ENCODE data around the gene TPX2.

Gene TPX2

DNA sequence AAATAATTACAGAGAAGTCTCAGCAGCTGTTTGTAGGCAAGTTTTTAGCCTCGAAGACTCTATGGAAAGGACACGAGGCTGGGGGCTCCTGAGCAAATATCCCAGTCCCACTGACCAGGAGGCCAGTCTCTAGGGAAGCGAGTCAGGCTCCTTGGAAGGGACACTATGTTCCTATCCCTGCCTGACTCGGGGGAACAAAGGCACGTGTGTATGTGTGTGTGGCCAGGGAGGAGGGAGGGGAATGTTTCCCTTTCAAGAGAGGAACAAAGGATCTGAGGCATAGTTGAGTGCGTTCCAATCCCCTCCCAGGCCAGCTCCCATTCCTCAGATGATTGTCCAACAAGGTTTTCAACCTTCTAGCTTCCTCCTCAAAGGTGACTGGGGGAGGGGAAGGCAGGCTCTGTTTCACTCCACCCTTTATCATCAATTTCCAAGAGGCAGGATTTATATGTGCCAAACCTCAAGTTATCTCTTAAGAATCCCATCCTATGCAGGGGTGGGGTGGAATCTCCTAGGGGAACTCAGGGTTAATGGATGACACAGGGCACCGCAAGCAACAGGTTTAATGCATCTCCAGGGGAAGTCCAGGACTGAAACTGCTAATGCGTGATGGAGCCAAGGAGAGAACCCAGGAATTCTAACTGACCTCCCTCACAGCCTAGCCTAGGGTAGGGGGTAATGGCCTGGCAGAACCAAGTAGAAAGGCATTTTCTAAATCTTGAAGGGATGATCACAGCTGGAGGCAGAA, 26.4 kb upstream of the TPX2 start:
- H3K4ac ChIP-seq (ENCODE audit: low read depth in 1 of 2, low read length in 2 of 2), result peak overlapping the region; percentile 94 to 100
- 6% methylated on average over 7 of the region's 8 CpGs for WGBS
- peaks cover 41 to 83% of the 10 kb centered on the region in 2 experiments for H3K36me3 ChIP-seq (ENCODE audit: control insufficient read depth in 1 of 2, insufficient read depth in 2 of 2, low read depth in 1 of 2, low read length in 2 of 2)
- no peak overlapping the region for H2AFZ ChIP-seq (ENCODE audit: low read depth, low read length)
- H3K23ac ChIP-seq (ENCODE audit: low read length in 2 of 2), result peak overlapping the region in 1 of 2 experiments; percentile 96
- peak overlapping the region; percentile 64 to 85 for H2BK12ac ChIP-seq (ENCODE audit: low read length in 2 of 2)
- H2AK5ac ChIP-seq (ENCODE audit: low read length, severe bottlenecking), result peak overlapping the region; percentile 21
- H3K27ac ChIP-seq (ENCODE audit: low read length, poor library complexity, severe bottlenecking), result peak overlapping the region; percentile 98
- peak overlapping the region in 1 of 2 experiments; percentile 0 for H3K14ac ChIP-seq (ENCODE audit: low read length in 2 of 2)
- peak overlapping the region; percentile 94 for H4K8ac ChIP-seq (ENCODE audit: low read length)
- peak overlapping the region; percentile 96 for H4K91ac ChIP-seq (ENCODE audit: low read length)
- DNase-seq, result peak; percentile 76
- H3K9ac ChIP-seq (ENCODE audit: low read length), result peak overlapping the region; percentile 87
- no peaks in the 10 kb centered on the region for H3K79me1 ChIP-seq (replicated peaks; ENCODE audit: low read length, poor library complexity, severe bottlenecking)
- H3K18ac ChIP-seq (ENCODE audit: low read depth in 1 of 2, low read length in 2 of 2), result peak overlapping the region; percentile 85 to 99
- H3K4me3 ChIP-seq (ENCODE audit: insufficient read depth in 1 of 2, low read depth in 1 of 2, low read length in 2 of 2), result peak overlapping the region in 1 of 2 experiments; percentile 69
- H2BK5ac ChIP-seq (ENCODE audit: low read depth, low read length, poor library complexity, severe bottlenecking), result peak overlapping the region; percentile 85
- H3K9me3 ChIP-seq (ENCODE audit: control insufficient read depth, low read length), result no peaks in the 10 kb centered on the region
- H3K27me3 ChIP-seq (ENCODE audit: control insufficient read depth in 1 of 2, insufficient read depth in 1 of 2, low read length in 2 of 2), result no peaks in the 10 kb centered on the region
- peak overlapping the region; percentile 3 for H3K4me2 ChIP-seq (ENCODE audit: low read length, poor library complexity, severe bottlenecking)
- H2BK120ac ChIP-seq (ENCODE audit: low read depth, low read length), result peak overlapping the region; percentile 98
- H2BK15ac ChIP-seq (ENCODE audit: low read depth, poor library complexity, severe bottlenecking), result peak overlapping the region; percentile 87
- peaks cover 48% of the 10 kb centered on the region for H3K4me1 ChIP-seq (ENCODE audit: control insufficient read depth, insufficient read depth, low read depth, low read length)

DNA sequence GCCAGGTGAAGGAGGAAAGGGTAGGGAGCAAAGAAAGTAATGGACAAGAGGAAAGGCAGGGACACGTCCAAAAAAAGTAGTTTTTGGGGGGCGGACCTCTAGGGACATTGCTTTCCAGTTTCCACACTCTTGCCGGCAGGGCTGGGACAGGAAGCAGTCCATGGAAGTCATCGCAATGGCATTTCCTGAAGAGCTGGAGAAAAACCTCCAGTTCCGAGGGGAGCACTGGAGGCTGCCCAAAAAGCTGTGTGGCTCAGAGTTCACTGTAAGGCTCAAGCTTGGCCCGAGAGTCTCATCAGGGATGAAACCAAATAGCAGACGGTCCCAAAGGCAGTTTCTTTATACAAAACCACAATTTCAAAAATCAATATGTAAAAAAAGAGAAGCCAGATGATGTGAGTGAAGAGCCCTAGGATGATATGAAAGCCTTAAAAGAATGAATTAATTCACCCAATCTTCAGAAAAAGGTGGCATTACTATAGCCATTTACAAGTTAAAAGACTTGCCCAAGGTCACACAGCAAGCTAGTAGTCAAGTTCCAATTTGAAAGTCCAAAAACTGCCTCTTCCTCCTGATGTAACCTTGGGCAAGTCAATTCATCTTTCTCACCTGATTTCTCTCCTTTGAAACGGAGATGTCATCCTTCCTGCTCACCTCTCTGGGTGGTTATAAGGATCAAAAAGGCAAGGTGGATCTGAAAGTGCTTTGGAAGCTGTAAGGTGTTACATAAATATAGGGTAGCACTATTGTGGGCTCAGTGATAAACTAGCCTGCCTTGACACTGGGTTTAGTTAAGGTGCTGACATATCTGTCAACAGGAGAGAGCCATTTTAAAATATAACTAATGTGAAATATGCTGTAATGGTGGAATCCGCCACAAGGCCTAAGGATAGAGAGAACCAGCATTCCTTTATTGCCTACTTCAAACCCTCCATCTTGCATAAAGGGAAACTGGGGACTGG, 25.5 kb upstream of the TPX2 start:
- H2BK15ac ChIP-seq (ENCODE audit: low read depth, poor library complexity, severe bottlenecking), result peak overlapping the region; percentile 70
- H4K91ac ChIP-seq (ENCODE audit: low read length), result peak overlapping the region; percentile 96
- peak overlapping the region; percentile 85 for H2BK5ac ChIP-seq (ENCODE audit: low read depth, low read length, poor library complexity, severe bottlenecking)
- peak overlapping the region; percentile 98 for H2AK5ac ChIP-seq (ENCODE audit: low read length, severe bottlenecking)
- no peak overlapping the region for H2AFZ ChIP-seq (ENCODE audit: low read depth, low read length)
- peak overlapping the region in 1 of 2 experiments; percentile 0 for H3K14ac ChIP-seq (ENCODE audit: low read length in 2 of 2)
- peak overlapping the region in 1 of 2 experiments; percentile 96 for H3K23ac ChIP-seq (ENCODE audit: low read length in 2 of 2)
- peak overlapping the region; percentile 85 to 99 for H3K18ac ChIP-seq (ENCODE audit: low read depth in 1 of 2, low read length in 2 of 2)
- peak overlapping the region; percentile 94 to 100 for H3K4ac ChIP-seq (ENCODE audit: low read depth in 1 of 2, low read length in 2 of 2)
- peak overlapping the region; percentile 98 for H3K27ac ChIP-seq (ENCODE audit: low read length, poor library complexity, severe bottlenecking)
- no peaks in the 10 kb centered on the region for H3K9me3 ChIP-seq (ENCODE audit: control insufficient read depth, low read length)
- peak overlapping the region; percentile 64 to 95 for H2BK12ac ChIP-seq (ENCODE audit: low read length in 2 of 2)
- WGBS, result 11% methylated on average over 6 of the region's 9 CpGs
- peak overlapping the region; percentile 98 for H2BK120ac ChIP-seq (ENCODE audit: low read depth, low read length)
- no peaks in the 10 kb centered on the region for H3K27me3 ChIP-seq (ENCODE audit: control insufficient read depth in 1 of 2, insufficient read depth in 1 of 2, low read length in 2 of 2)
- peak overlapping the region in 1 of 2 experiments; percentile 69 for H3K4me3 ChIP-seq (ENCODE audit: insufficient read depth in 1 of 2, low read depth in 1 of 2, low read length in 2 of 2)
- H3K4me2 ChIP-seq (ENCODE audit: low read length, poor library complexity, severe bottlenecking), result peak overlapping the region; percentile 3
- peaks cover 44% of the 10 kb centered on the region for H3K4me1 ChIP-seq (ENCODE audit: control insufficient read depth, insufficient read depth, low read depth, low read length)
- peak; percentile 94 for DNase-seq
- peaks cover 38 to 80% of the 10 kb centered on the region in 2 experiments for H3K36me3 ChIP-seq (ENCODE audit: control insufficient read depth in 1 of 2, insufficient read depth in 2 of 2, low read depth in 1 of 2, low read length in 2 of 2)
- H4K8ac ChIP-seq (ENCODE audit: low read length), result peak overlapping the region; percentile 94
- peak overlapping the region; percentile 87 for H3K9ac ChIP-seq (ENCODE audit: low read length)
- H3K79me1 ChIP-seq (replicated peaks; ENCODE audit: low read length, poor library complexity, severe bottlenecking), result no peaks in the 10 kb centered on the region

DNA sequence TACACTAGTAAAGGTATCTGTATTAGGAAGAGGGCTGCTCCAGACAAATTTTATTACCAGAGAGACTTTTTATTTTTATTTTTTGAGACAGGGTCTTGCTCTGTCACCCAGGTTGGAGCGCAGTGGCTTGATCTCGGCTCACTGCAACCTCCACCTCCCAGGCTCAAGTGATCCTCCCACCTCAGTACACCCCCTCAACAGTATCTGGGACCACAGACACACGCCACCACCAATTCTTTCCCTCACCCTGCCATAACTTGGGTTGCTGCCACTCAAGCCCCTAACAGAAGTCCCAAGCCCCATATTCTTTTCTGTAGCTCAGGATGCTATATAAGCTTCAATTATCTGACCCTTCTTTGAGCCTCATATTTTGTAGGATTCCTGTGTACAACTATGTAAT, 23.3 kb upstream of the TPX2 start:
- 61% methylated on average over 3 of the region's 3 CpGs for WGBS

More for the DNA sequence above, 23.3 kb upstream of the TPX2 start:
- H3K27ac ChIP-seq (ENCODE audit: low read length, poor library complexity, severe bottlenecking), result peak overlapping the region; percentile 77
- H3K9ac ChIP-seq (ENCODE audit: low read length), result peak overlapping the region; percentile 75
- H3K4me2 ChIP-seq (ENCODE audit: low read length, poor library complexity, severe bottlenecking), result peak overlapping the region; percentile 18
- H2AFZ ChIP-seq (ENCODE audit: low read depth, low read length), result no peak overlapping the region
- H3K79me1 ChIP-seq (replicated peaks; ENCODE audit: low read length, poor library complexity, severe bottlenecking), result no peaks in the 10 kb centered on the region
- peak overlapping the region in 1 of 2 experiments; percentile 33 for H3K4ac ChIP-seq (ENCODE audit: low read depth in 1 of 2, low read length in 2 of 2)
- no peak overlapping the region for H3K14ac ChIP-seq (ENCODE audit: low read length in 2 of 2)
- H2BK5ac ChIP-seq (ENCODE audit: low read depth, low read length, poor library complexity, severe bottlenecking), result no peak overlapping the region
- H3K9me3 ChIP-seq (ENCODE audit: control insufficient read depth, low read length), result no peaks in the 10 kb centered on the region
- peak overlapping the region; percentile 23 to 37 for H3K18ac ChIP-seq (ENCODE audit: low read depth in 1 of 2, low read length in 2 of 2)
- peak overlapping the region in 1 of 2 experiments; percentile 62 for H3K4me3 ChIP-seq (ENCODE audit: insufficient read depth in 1 of 2, low read depth in 1 of 2, low read length in 2 of 2)
- H3K23ac ChIP-seq (ENCODE audit: low read length in 2 of 2), result no peak overlapping the region
- no peak for DNase-seq
- no peak overlapping the region for H4K91ac ChIP-seq (ENCODE audit: low read length)
- H2AK5ac ChIP-seq (ENCODE audit: low read length, severe bottlenecking), result no peak overlapping the region
- H3K27me3 ChIP-seq (ENCODE audit: control insufficient read depth in 1 of 2, insufficient read depth in 1 of 2, low read length in 2 of 2), result no peaks in the 10 kb centered on the region
- H2BK120ac ChIP-seq (ENCODE audit: low read depth, low read length), result no peak overlapping the region
- peaks cover 34% of the 10 kb centered on the region for H3K4me1 ChIP-seq (ENCODE audit: control insufficient read depth, insufficient read depth, low read depth, low read length)
- no peak overlapping the region for H2BK15ac ChIP-seq (ENCODE audit: low read depth, poor library complexity, severe bottlenecking)
- peaks cover 29 to 84% of the 10 kb centered on the region in 2 experiments for H3K36me3 ChIP-seq (ENCODE audit: control insufficient read depth in 1 of 2, insufficient read depth in 2 of 2, low read depth in 1 of 2, low read length in 2 of 2)
- no peak overlapping the region for H4K8ac ChIP-seq (ENCODE audit: low read length)
- H2BK12ac ChIP-seq (ENCODE audit: low read length in 2 of 2), result peak overlapping the region in 1 of 2 experiments; percentile 59

All from mesenchymal stem cell (in vitro differentiated cells and primary cell).